Aorta (tissue), 5 donors: ENCODE data around the gene MTUS2. TPM values are rescaled to one million over a fixed set of nuclear protein-coding genes. Genes with fewer than 3 reads are reported as not detected.

Source experiments
- ATAC-seq: fragments of 200-7000 bp; cut with Tn5 transposase; one replicate; pipeline ENCODE4 v1.9.1; 2022; ENCODE audit warnings: moderate library complexity; ENCODE audit not compliant: low FRiP score
- DNase-seq, 2 donors: peaks; one replicate each; pipeline ENCODE4 v3.0.0-alpha.2; 2020
- H3K27ac ChIP-seq, 2 donors: one replicate each; pipeline ENCODE4 v1.5.1; 2013; ENCODE audit warnings: low read length in 2 of 2, mild to moderate bottlenecking in 2 of 2, moderate library complexity in 2 of 2, control low read depth in 1 of 2, inconsistent platforms in 1 of 2, low read depth in 1 of 2
- H3K27me3 ChIP-seq, 2 donors: one replicate each; pipeline ENCODE4 v1.6.1; 2013; ENCODE audit warnings: control low read depth in 1 of 2, low read length in 1 of 2, mild to moderate bottlenecking in 1 of 2, moderate library complexity in 1 of 2; ENCODE audit not compliant: insufficient read depth in 2 of 2, control insufficient read depth in 1 of 2
- H3K36me3 ChIP-seq, 2 donors: one replicate each; pipeline ENCODE4 v1.6.1; 2013; ENCODE audit warnings: control low read depth in 1 of 2, low read length in 1 of 2, mild to moderate bottlenecking in 1 of 2; ENCODE audit not compliant: insufficient read depth in 2 of 2, control insufficient read depth in 1 of 2
- H3K4me1 ChIP-seq, 2 donors: one replicate each; pipeline ENCODE4 v1.6.1; 2013; ENCODE audit warnings: low read length in 2 of 2, control low read depth in 1 of 2, mild to moderate bottlenecking in 1 of 2, moderate library complexity in 1 of 2; ENCODE audit not compliant: insufficient read depth in 2 of 2, control insufficient read depth in 1 of 2
- H3K4me3 ChIP-seq, 2 donors: one replicate each; pipeline ENCODE4 v1.5.1; 2013; ENCODE audit warnings: low read length in 2 of 2, control low read depth in 1 of 2, mild to moderate bottlenecking in 1 of 2
- H3K9me3 ChIP-seq: one replicate; pipeline ENCODE4 v1.6.1; 2013; ENCODE audit warnings: mild to moderate bottlenecking, low read length; ENCODE audit not compliant: control insufficient read depth
- WGBS, 2 donors: extraction: QIAGEN DNeasy Blood & Tissue Kit; methylation state at CpG; one replicate each; pipeline ENCODE4 v1.1.7; 2013; 5-methylcytosine and 5-hydroxymethylcytosine counted together
- intact Hi-C, 2 donors: fragments of 100-400 bp; cut with DNase I; formaldehyde crosslinking; loops; one replicate each; pipeline versions ENCODE4 v1.14.2 to v1.15.0; 2022
- polyA plus RNA-seq, 2 donors: library from polyadenylated mRNA; stranded (reverse); fragments of 200-250 nt; gene quantifications; one replicate each; pipeline ENCODE4 v1.2.3, GENCODE V29; 2013
- total RNA-seq, 2 donors: library from RNA; stranded (reverse); fragmentation: NEBNext Ultra II Directional; extraction: Animal tissue kit (Norgen Biotek cat#: 25700); gene quantifications; one replicate each; pipeline ENCODE4 v1.2.1, GENCODE V29; 2021
- donor health status: healthy with polysubstance abuse.
- donor health status: Bipolar disorder and iron deficiency.
- donor health status: DM: no; HTN: no; CAD: no.
- donor health status: DM: no; HTN: no; CAD: no.
- donor health status: DM: yes; HTN: yes; CAD: no.

The MTUS2 gene
- total and polyA plus RNA-seq, 4 donors = 3.5 to 12.1 (median 8.6) TPM

- 84 to 85% methylated on average over 14 of the region's 14 CpGs for WGBS, 2 donors
- no peak for DNase-seq
Observed at GRCh38 chr13:29489650-29490560, 669.8 kb downstream of the MTUS2 start.

GRCh38 chr13:29490561-29490885 is 670.4 kb downstream of the MTUS2 start:
- intact Hi-C loops = no loop called here
- Histone ChIP-seq H3K27ac (no peak overlapping the region), H3K4me1 (no peaks in the 10 kb centered on the region), H3K36me3 (peaks cover 0 to 1% of the 10 kb centered on the region in 2 donors), H3K9me3 (no peaks in the 10 kb centered on the region), H3K27me3 (no peaks in the 10 kb centered on the region), H3K4me3 (no peak overlapping the region)
- ATAC-seq (no peak), DNase-seq (no peak)
- 91 to 92% methylated on average over 9 of the region's 9 CpGs for WGBS, 2 donors

More at GRCh38 chr13:29489650-29490560, 669.8 kb downstream of the MTUS2 start:
- no peak for ATAC-seq
- intact Hi-C loops = no loop called here
- H3K4me1 ChIP-seq = no peaks in the 10 kb centered on the region
- H3K27me3 ChIP-seq = no peaks in the 10 kb centered on the region
- H3K36me3 ChIP-seq = peaks cover 0 to 1% of the 10 kb centered on the region in 2 donors
- no peaks in the 10 kb centered on the region for H3K9me3 ChIP-seq
- H3K27ac ChIP-seq = no peak overlapping the region
- H3K4me3 ChIP-seq = no peak overlapping the region

- H3K27ac ChIP-seq = no peak overlapping the region
- no peaks in the 10 kb centered on the region for H3K27me3 ChIP-seq
- no peaks in the 10 kb centered on the region for H3K4me1 ChIP-seq
- H3K36me3 ChIP-seq = peaks cover 0 to 1% of the 10 kb centered on the region in 2 donors
- no peaks in the 10 kb centered on the region for H3K9me3 ChIP-seq
- ATAC-seq (no peak), DNase-seq (no peak)
- WGBS, 2 donors = 48% methylated on average over 2 of the region's 2 CpGs
- H3K4me3 ChIP-seq = no peak overlapping the region
- intact Hi-C loops = no loop called here
Observed at GRCh38 chr13:29491248-29491647, 671.1 kb downstream of the MTUS2 start.

GRCh38 chr13:29493796-29494195 is 673.7 kb downstream of the MTUS2 start:
- Histone ChIP-seq H3K27me3 (no peaks in the 10 kb centered on the region), H3K4me3 (no peak overlapping the region), H3K9me3 (no peaks in the 10 kb centered on the region), H3K27ac (no peak overlapping the region), H3K36me3 (peaks cover 0 to 1% of the 10 kb centered on the region in 2 donors), H3K4me1 (no peaks in the 10 kb centered on the region)
- ATAC-seq (no peak), DNase-seq (no peak)
- 86% methylated on average over 4 of the region's 4 CpGs for WGBS, 2 donors
- intact Hi-C loops = no loop called here

GRCh38 chr13:29494520-29494919 is 674.4 kb downstream of the MTUS2 start:
- intact Hi-C loops = no loop called here
- no peak overlapping the region for H3K4me3 ChIP-seq
- no peaks in the 10 kb centered on the region for H3K9me3 ChIP-seq
- DNase-seq (no peak), ATAC-seq (no peak)
- H3K27ac ChIP-seq = no peak overlapping the region
- whole genome bisulfite sequencing, 2 donors = 95% methylated on average over 8 of the region's 8 CpGs
- no peaks in the 10 kb centered on the region for H3K27me3 ChIP-seq
- peaks cover 0 to 1% of the 10 kb centered on the region in 2 donors for H3K36me3 ChIP-seq
- H3K4me1 ChIP-seq = no peaks in the 10 kb centered on the region

GRCh38 chr13:29496241-29496712 is 676.1 kb downstream of the MTUS2 start:
- DNase-seq = peak in 1 of 2 donors; percentile 71

GRCh38 chr13:29497137-29497654 is 677.1 kb downstream of the MTUS2 start:
- Histone ChIP-seq H3K27ac (no peak overlapping the region), H3K4me1 (no peaks in the 10 kb centered on the region), H3K4me3 (no peak overlapping the region), H3K36me3 (peaks cover 0 to 3% of the 10 kb centered on the region in 2 donors), H3K27me3 (no peaks in the 10 kb centered on the region), H3K9me3 (no peaks in the 10 kb centered on the region)
- 39 to 41% methylated on average over 15 of the region's 15 CpGs for WGBS, 2 donors
- intact Hi-C loops = no loop called here
- ATAC-seq (peak; percentile 23), DNase-seq (no peak)

More at GRCh38 chr13:29496241-29496712, 676.1 kb downstream of the MTUS2 start:
- intact Hi-C loops = no loop called here
- peak; percentile 72 for ATAC-seq
- peaks cover 0 to 1% of the 10 kb centered on the region in 2 donors for H3K36me3 ChIP-seq
- no peak overlapping the region for H3K4me3 ChIP-seq
- H3K27me3 ChIP-seq = no peaks in the 10 kb centered on the region
- WGBS, 2 donors = 12 to 17% methylated on average over 9 of the region's 9 CpGs
- no peaks in the 10 kb centered on the region for H3K9me3 ChIP-seq
- H3K27ac ChIP-seq = no peak overlapping the region
- no peaks in the 10 kb centered on the region for H3K4me1 ChIP-seq

- Histone ChIP-seq H3K36me3 (peaks cover 0 to 1% of the 10 kb centered on the region in 2 donors), H3K9me3 (no peaks in the 10 kb centered on the region), H3K4me1 (no peaks in the 10 kb centered on the region), H3K4me3 (no peak overlapping the region), H3K27ac (no peak overlapping the region), H3K27me3 (no peaks in the 10 kb centered on the region)
- intact Hi-C loops = no loop called here
- ATAC-seq (no peak), DNase-seq (no peak)
- WGBS, 2 donors = 95% methylated on average over 13 of the region's 13 CpGs
Observed at GRCh38 chr13:29498426-29499040, 678.4 kb downstream of the MTUS2 start.
